ENCODE measurements around the gene DTYMK. TPM values are rescaled to one million over a fixed set of nuclear protein-coding genes. Genes with fewer than 3 reads are reported as not detected.

DTYMK gene
- total RNA-seq, 1 donor = 14.1 TPM

DNA sequence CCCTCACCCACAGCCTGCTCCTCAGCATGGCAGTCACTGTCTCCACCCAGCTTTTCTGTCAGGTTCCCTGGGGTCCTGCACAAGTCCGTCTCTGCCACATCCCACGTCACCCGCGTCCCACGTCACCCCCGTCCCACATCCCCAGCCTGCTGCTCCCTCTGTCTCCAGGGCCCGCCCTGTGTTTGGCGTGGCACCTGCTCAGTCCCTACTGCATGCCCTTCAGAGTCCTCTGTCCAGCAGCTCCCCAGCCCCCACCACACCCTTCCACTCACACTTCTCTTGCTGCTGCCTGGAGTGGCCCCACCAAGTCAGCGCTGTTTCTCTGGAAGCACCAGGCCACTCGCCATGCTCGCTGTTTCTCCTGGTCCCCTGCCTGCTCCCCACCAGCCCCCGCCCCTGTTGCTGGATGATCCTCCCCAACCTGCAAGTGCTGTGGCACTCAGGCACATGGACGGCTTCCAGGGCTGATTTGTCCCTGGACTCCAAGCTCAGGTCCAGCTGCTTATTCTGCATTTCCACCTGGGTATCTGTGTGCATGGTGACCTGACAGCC is 30.3 kb downstream of the DTYMK start:
- H3K4me1 ChIP-seq (ENCODE audit: insufficient read depth, low read length) = no peaks in the 10 kb centered on the region
- peaks cover 67% of the 10 kb centered on the region for H3K36me3 ChIP-seq (ENCODE audit: insufficient read depth, low read length)
- no peak overlapping the region for H3K4me2 ChIP-seq (ENCODE audit: insufficient read depth, low read length)
- no peak overlapping the region for H3K27ac ChIP-seq (ENCODE audit: low read depth, low read length)
- peaks cover 17% of the 10 kb centered on the region for H4K20me1 ChIP-seq (ENCODE audit: insufficient read depth, low read length)
- no peak overlapping the region for H2AFZ ChIP-seq (ENCODE audit: low read length)
- TF ChIP-seq, protein P1, sequence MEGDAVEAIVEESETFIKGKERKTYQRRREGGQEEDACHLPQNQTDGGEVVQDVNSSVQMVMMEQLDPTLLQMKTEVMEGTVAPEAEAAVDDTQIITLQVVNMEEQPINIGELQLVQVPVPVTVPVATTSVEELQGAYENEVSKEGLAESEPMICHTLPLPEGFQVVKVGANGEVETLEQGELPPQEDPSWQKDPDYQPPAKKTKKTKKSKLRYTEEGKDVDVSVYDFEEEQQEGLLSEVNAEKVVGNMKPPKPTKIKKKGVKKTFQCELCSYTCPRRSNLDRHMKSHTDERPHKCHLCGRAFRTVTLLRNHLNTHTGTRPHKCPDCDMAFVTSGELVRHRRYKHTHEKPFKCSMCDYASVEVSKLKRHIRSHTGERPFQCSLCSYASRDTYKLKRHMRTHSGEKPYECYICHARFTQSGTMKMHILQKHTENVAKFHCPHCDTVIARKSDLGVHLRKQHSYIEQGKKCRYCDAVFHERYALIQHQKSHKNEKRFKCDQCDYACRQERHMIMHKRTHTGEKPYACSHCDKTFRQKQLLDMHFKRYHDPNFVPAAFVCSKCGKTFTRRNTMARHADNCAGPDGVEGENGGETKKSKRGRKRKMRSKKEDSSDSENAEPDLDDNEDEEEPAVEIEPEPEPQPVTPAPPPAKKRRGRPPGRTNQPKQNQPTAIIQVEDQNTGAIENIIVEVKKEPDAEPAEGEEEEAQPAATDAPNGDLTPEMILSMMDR (IDR thresholded peaks at IDR 0.05; ENCODE audit: extremely low read depth, low read depth, low read length) = no peak
- no peak for DNase-seq (ENCODE audit: insufficient read length, low spot score, missing footprints)
- H3K27me3 ChIP-seq (ENCODE audit: insufficient read depth, low read length) = no peaks in the 10 kb centered on the region
- no peaks in the 10 kb centered on the region for H3K9me3 ChIP-seq (ENCODE audit: low read depth, low read length)
- H3K4me3 ChIP-seq (ENCODE audit: insufficient read depth, low read length) = no peak overlapping the region
- peaks cover 21% of the 10 kb centered on the region for H3K79me2 ChIP-seq (ENCODE audit: insufficient read depth, low read length)

DNA sequence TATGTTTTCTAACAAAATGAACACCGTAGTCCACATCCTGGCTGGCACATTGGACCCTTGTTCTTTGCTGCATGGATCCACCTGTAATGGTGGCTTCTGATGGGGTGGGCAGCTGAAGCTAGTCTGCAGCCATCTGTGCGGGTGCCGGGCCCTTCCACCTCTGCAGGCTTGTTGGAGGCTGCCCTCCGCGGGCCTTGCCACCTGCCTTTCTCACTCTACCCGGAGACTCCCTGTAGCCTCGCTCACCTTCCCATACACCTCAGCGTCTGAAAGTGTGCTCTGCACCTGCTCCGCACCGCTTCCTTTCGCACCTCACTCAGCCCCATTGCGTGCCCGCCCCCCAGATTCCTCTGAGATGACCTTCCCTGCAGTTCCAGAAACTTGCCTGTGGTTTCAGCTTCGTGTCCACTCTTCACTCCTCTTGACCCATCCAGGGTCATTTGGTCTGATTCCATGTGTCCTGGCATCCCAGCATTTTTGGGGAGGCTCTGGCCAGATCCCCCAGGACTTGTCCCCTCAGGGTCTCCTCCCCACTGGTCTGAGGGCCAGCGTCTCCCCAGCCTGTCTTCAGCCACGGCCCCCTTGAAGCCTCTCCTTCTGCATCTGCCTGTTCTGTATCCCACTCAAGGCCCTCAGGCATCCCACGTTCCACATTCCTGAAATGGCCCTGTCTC is 31.0 kb downstream of the DTYMK start:
- TF ChIP-seq, protein P1 (IDR thresholded peaks at IDR 0.05; ENCODE audit: extremely low read depth, low read depth, low read length) = no peak
- Histone ChIP-seq H3K79me2 (ENCODE audit: insufficient read depth, low read length) (peaks cover 27% of the 10 kb centered on the region), H3K4me3 (ENCODE audit: insufficient read depth, low read length) (no peak overlapping the region), H3K4me1 (ENCODE audit: insufficient read depth, low read length) (no peaks in the 10 kb centered on the region), H3K36me3 (ENCODE audit: insufficient read depth, low read length) (peaks cover 66% of the 10 kb centered on the region), H2AFZ (ENCODE audit: low read length) (no peak overlapping the region), H4K20me1 (ENCODE audit: insufficient read depth, low read length) (peaks cover 18% of the 10 kb centered on the region), H3K27me3 (ENCODE audit: insufficient read depth, low read length) (no peaks in the 10 kb centered on the region), H3K27ac (ENCODE audit: low read depth, low read length) (no peak overlapping the region), H3K9me3 (ENCODE audit: low read depth, low read length) (no peaks in the 10 kb centered on the region), H3K4me2 (ENCODE audit: insufficient read depth, low read length) (no peak overlapping the region)
- peak; percentile 75 for DNase-seq (ENCODE audit: insufficient read length, low spot score, missing footprints)

DNA sequence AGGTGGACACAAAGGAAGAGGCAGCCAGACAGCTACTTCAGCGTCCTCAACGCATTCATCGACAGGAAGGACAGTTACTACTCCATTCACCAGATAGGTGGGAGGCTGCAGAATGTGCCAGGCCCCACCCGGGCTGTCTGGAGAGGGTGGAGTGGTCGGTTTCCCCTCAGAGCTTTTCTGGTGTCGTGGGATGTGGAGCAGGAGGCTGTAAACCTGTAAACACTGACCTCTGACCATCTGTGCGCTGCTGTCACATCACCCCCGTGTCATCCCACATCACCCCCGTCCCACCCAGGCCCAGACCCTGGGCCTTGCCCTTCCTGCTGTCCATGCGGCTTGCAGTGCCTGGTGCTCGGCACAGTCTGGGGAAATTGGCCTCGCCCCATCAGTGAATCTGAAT is 32.1 kb downstream of the DTYMK start:
- H3K4me1 ChIP-seq (ENCODE audit: insufficient read depth, low read length) = no peaks in the 10 kb centered on the region

DNA sequence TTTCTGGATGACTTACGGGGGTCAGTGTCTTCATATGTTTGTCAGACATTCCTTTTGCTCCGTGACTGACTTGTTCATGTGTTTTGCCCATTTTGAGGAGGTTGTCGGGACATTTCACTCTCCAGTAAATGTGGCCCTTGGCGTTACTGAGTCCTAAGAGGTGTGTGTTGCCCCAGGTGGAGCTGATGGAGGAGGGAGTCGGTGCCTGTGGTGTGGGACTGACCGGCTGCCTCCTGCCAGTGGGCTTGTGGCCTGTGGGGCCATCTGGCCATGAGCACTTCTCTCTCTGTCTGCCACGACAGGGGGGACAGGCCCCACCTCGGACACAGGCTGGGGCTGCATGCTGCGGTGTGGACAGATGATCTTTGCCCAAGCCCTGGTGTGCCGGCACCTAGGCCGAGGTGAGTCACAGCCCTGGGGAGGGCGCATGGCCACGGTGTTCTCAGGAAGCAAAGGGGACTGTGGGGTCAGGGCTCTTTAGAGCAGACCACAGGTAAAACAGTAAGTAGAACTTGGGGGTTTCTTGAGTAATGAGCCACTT is 33.3 kb downstream of the DTYMK start:
- DNase-seq (ENCODE audit: insufficient read length, low spot score, missing footprints) = no peak
- Histone ChIP-seq H3K4me3 (ENCODE audit: insufficient read depth, low read length) (no peak overlapping the region), H3K4me2 (ENCODE audit: insufficient read depth, low read length) (no peak overlapping the region), H3K4me1 (ENCODE audit: insufficient read depth, low read length) (no peaks in the 10 kb centered on the region), H3K27ac (ENCODE audit: low read depth, low read length) (no peak overlapping the region), H3K36me3 (ENCODE audit: insufficient read depth, low read length) (peaks cover 45% of the 10 kb centered on the region), H3K27me3 (ENCODE audit: insufficient read depth, low read length) (no peaks in the 10 kb centered on the region), H3K79me2 (ENCODE audit: insufficient read depth, low read length) (peaks cover 49% of the 10 kb centered on the region), H2AFZ (ENCODE audit: low read length) (no peak overlapping the region), H4K20me1 (ENCODE audit: insufficient read depth, low read length) (peaks cover 37% of the 10 kb centered on the region), H3K9me3 (ENCODE audit: low read depth, low read length) (no peaks in the 10 kb centered on the region)
- TF ChIP-seq, protein P1 (IDR thresholded peaks at IDR 0.05; ENCODE audit: extremely low read depth, low read depth, low read length) = no peak

More for the DNA sequence above, 32.1 kb downstream of the DTYMK start:
- Histone ChIP-seq H3K79me2 (ENCODE audit: insufficient read depth, low read length) (peaks cover 36% of the 10 kb centered on the region), H3K4me2 (ENCODE audit: insufficient read depth, low read length) (no peak overlapping the region), H3K4me3 (ENCODE audit: insufficient read depth, low read length) (no peak overlapping the region), H3K9me3 (ENCODE audit: low read depth, low read length) (no peaks in the 10 kb centered on the region), H3K27me3 (ENCODE audit: insufficient read depth, low read length) (no peaks in the 10 kb centered on the region), H3K27ac (ENCODE audit: low read depth, low read length) (no peak overlapping the region), H3K36me3 (ENCODE audit: insufficient read depth, low read length) (peaks cover 57% of the 10 kb centered on the region), H4K20me1 (ENCODE audit: insufficient read depth, low read length) (peaks cover 26% of the 10 kb centered on the region), H2AFZ (ENCODE audit: low read length) (no peak overlapping the region)
- TF ChIP-seq, protein P1 (IDR thresholded peaks at IDR 0.05; ENCODE audit: extremely low read depth, low read depth, low read length) = no peak
- peak; percentile 35 for DNase-seq (ENCODE audit: insufficient read length, low spot score, missing footprints)

Measured in osteoblast (primary cell).